MM.1S (cell line): ENCODE measurements around the gene LONRF3.

Source experiments
- EZH2phosphoT487 ChIP-seq: fragments of 300-600 bp; sonication (generic); IDR thresholded peaks from 2 replicates; pipeline ENCODE4 v1.6.1; 2018; ENCODE audit warnings: antibody characterized with exemption, low read length
- TF ChIP-seq, protein P1 (sequence below): fragments of 300-600 bp; sonication (generic); IDR thresholded peaks from 2 replicates; pipeline ENCODE4 v1.5.1; 2016; ENCODE audit warnings: antibody characterized with exemption, low read length, mixed read lengths

DNA sequence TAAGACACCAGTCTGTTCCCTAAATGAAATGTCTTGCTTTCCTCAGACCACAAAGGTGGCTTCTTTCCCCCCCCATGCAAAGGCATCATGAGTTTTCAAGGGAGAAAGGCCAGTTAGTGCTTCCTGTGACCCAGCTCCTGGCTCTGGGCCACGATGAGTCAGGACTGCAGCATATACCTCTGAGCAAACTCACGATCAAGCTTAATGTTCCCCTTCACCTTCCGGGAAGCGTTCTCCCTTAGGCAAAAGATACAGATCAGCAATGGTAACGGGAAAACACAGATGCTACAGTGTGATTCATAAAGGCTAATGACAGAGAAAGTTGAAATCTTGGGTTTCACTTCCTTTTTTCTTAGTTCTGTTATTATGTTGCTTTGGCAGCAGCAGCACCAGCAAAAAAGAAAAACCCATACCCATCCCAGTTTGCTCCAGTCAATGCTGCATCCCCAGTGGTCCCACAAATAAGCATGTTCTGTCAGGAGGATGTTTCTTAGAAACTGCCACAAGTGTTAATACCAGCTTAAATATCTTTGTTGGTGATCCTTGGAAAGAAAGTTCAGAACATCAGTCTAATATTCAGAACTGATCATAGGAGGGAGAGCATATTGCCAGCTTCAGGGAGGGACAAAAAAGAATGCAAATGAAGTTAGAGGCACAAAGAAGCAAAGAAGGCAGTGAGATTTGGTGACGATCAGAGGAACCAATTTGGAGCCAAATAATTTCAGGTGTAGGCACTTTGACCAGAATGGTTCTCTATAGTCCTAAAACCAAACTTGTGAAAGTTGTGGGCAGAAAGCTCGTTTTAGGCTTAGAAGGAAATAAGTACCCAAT is 41.2 kb downstream of the LONRF3 start:
- TF ChIP-seq, protein P1, sequence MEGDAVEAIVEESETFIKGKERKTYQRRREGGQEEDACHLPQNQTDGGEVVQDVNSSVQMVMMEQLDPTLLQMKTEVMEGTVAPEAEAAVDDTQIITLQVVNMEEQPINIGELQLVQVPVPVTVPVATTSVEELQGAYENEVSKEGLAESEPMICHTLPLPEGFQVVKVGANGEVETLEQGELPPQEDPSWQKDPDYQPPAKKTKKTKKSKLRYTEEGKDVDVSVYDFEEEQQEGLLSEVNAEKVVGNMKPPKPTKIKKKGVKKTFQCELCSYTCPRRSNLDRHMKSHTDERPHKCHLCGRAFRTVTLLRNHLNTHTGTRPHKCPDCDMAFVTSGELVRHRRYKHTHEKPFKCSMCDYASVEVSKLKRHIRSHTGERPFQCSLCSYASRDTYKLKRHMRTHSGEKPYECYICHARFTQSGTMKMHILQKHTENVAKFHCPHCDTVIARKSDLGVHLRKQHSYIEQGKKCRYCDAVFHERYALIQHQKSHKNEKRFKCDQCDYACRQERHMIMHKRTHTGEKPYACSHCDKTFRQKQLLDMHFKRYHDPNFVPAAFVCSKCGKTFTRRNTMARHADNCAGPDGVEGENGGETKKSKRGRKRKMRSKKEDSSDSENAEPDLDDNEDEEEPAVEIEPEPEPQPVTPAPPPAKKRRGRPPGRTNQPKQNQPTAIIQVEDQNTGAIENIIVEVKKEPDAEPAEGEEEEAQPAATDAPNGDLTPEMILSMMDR = no peak
- TF ChIP-seq EZH2phosphoT487 = no peak
